ENCODE results near the gene GPR35. TPM values are rescaled to one million over a fixed set of nuclear protein-coding genes. Genes with fewer than 3 reads are reported as not detected.
"Not testable (repeated sequence)": the region's sequence is repeated elsewhere in the genome, so short reads cannot be mapped to it uniquely, and the experiment has no call there.

The GPR35 gene
- total RNA-seq, 1 donor from 2014 or later, result 0.53 TPM

- DNase-seq (ENCODE audit: low spot score) (no peak), ATAC-seq (no peak)
Measured at GRCh38 chr2:240650254-240650965, 25.1 kb downstream of the GPR35 start.

DNA sequence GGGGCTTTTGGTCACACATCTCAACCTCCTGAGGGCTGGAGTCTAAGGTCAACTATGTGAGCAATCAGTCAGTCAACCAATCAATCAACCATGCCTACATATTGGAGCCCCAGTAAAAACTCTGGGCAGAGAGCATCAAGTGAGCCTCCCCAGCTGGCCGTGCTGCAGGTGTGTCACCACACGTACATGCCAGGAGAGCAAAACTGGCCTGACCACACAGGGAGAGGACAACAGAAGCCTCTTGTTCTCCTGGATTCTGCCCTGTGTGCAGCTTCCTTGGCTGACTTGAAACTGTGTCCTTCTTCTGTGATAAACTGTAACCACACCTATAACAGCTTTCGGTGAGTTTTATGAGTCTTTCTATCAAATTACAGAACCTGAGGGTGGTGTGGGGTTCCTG, 25.9 kb downstream of the GPR35 start:
- ATAC-seq, result no peak

DNA sequence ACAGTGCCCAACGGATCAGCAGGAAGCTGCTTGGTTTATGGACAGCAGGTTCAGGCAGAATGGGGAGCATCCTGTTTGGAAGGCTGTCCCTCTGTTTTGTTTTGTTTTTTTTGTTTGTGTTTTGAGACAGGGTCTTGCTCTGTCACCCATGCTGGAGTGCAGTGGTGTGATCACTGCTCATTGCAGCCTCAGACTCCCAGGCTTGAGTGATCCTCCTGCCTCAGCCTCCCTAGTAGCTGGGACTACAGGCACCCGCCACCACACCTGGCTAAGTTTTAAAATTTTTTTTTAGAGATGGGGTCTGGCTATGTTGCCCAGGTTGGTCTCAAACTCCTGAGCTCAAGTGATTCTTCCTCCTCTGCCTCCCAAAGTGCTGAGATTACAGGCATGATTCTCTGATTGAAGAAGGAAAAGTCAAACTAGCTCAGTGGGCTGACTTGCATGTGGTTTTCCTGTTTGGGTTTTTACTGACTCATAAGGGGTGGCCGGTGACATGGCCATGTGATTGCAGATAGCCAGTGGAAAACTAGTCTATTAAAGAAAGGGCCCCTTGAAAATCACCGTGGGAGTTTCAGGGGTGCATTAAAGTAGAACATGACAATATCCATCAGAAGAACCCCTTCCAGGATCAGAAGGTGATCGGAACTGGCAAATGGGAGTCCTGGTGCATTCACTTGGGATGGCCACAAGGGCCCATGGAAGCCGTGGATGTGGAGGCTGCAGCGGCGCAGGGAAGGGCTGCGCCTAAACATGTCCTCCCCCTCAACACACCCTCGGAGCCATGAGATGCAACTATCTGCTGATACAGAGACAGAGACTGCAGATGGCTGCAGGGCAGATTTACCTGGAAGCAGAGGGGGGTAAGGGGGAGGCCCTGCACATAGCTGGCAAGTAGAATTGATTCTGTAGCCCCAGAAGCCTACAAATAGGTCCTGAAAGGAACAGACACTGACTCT, 30.9 kb downstream of the GPR35 start:
- no peak for ATAC-seq
- DNase-seq (ENCODE audit: low spot score), result no peak

More for the DNA sequence above, 25.9 kb downstream of the GPR35 start:
- no peak for DNase-seq (ENCODE audit: low spot score)

DNA sequence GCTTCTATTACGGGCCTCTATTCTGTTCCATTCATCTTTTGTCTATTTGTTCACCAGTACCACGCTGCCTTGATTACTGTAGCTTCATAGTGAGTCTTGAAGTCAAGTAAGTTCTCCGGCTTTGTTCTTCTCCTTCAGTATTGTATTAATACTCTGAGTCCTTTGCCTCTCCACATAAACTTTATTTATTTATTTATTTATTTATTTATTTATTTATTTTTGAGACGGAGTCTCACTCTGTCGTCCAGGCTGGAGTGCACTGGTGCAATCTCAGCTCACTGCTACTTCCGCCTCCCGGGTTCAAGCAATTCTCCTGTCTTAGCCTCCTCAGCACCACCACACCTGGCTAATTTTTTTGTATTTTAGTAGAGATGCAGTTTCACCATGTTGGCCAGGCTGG, 34.6 kb downstream of the GPR35 start:
- not testable (repeated sequence) for DNase-seq (ENCODE audit: low spot score)

GRCh38 chr2:240662681-240663080, 37.4 kb downstream of the GPR35 start:
- DNase-seq (ENCODE audit: low spot score), result no peak
- ATAC-seq, result no peak

More for the DNA sequence above, 34.6 kb downstream of the GPR35 start:
- ATAC-seq, result not testable (repeated sequence)

DNA sequence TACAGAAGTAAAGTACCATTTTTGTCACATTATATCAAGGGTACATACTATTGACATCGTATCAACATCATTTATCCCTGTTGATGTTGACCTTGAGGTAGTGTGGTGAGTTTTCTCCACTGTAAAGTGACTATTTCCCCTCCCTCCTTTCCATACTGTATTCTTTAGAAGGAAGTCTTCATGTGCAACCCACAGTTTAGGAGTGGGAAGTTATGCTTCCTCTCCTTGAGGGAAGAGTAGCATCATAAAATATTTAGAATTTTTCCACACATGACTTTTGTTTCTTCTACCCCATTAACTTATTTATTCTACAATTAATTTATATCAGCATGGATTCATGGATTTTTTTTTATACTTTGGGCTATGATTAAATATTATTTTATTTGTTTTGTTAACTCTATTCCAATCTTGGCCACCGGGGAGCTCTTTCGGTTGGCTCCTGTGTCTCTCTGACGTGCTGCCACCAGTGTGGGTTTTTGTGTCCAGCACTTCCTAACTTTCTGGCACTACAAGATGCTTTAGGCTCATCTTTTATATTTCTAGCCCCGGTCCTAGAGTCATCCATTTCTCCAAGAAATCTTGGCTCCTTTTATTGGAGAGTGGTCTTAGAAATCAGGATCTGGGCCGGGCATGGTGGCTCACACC, 38.4 kb downstream of the GPR35 start:
- no peak for DNase-seq (ENCODE audit: low spot score)
- ATAC-seq, result no peak

DNA sequence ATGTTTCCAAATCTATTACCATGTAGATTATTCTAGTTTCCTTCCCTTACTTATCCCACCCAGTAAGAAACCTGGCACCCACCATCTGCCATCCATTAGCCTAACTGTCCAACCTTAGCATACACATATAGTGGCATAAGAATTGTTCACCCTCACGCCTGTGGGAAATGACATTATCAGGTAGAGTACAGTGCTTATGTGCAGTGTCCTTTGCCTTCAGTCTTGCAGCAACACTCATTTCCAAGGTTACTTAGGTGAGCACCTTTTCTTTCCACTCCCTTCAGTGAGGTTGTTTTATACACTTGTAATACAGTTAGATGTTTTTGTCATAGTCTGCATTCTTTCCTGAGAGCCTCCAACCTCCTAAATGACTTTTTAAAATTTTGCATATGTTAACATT, 39.3 kb downstream of the GPR35 start:
- DNase-seq (ENCODE audit: low spot score) (no peak), ATAC-seq (no peak)

- no peak for DNase-seq (ENCODE audit: low spot score)
- no peak for ATAC-seq
Measured at GRCh38 chr2:240670402-240670801, 45.1 kb downstream of the GPR35 start.

GRCh38 chr2:240670950-240671349, 45.7 kb downstream of the GPR35 start:
- ATAC-seq (no peak), DNase-seq (ENCODE audit: low spot score) (no peak)

DNA sequence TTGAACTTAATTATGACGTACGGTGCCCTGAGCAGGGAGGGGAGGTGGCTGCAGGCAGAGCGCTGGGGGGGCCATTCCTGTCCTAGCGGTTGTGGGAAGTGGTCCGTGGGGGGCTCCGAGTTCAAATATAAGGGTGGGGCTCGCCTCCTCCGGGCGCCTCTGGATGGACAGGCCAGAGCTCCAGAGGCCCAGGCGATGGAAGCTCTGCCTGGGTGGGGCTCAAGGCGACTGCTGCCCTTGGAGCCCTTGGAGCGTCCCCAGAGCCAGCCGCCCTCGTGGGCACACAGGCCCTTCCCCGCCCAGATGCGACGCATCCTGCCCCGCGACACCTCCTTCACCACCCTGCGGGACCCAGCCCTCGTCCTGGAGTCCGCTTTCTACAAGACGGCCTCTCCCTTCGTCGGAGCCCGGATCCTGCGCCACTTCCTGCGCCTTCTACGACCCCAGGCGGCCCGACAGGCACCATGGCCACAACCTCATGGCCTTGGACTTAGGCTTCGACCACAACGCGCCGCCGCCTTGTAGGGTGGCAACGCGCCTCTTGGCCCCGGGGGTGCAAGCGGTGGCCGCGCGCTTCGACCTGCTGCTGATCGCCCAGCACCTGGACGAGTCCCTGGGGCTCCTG, 46.9 kb downstream of the GPR35 start:
- ATAC-seq (no peak), DNase-seq (ENCODE audit: low spot score) (no peak)

DNA sequence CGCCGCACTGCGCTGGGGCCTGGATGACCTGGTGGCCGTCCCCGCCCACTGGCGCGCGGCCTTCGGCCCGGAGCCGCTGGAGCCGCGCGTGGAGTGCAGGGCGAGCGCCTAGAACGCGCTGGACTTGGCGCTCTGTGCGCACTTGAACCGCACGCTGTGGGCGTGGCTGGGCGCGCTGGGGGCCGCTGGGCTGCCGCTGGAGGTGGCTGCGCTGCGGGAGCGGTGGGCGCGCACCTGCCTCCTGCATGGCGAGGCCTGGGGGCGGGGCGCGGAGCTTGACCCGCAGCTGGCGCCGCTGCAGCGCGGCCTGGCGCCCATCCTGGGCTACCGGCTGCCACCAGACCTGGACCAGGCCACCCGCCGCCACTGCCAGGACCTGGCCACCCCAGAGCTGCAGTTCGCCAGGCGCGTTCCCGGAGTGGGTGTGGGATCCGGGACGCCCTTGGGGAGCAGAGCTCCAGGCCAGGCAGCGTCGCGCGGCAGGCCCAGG, 47.5 kb downstream of the GPR35 start:
- DNase-seq (ENCODE audit: low spot score) (no peak), ATAC-seq (peak; percentile 69)

GRCh38 chr2:240674461-240675184, 49.3 kb downstream of the GPR35 start:
- not testable (repeated sequence) for ATAC-seq

GRCh38 chr2:240675345-240675744, 50.1 kb downstream of the GPR35 start:
- DNase-seq (ENCODE audit: low spot score), result not testable (repeated sequence)
- peak; percentile 43 for ATAC-seq

More at GRCh38 chr2:240674461-240675184, 49.3 kb downstream of the GPR35 start:
- not testable (repeated sequence) for DNase-seq (ENCODE audit: low spot score)

GRCh38 chr2:240678043-240678442, 52.8 kb downstream of the GPR35 start:
- DNase-seq (ENCODE audit: low spot score), result not testable (repeated sequence)
- ATAC-seq, result peak; percentile 7

- not testable (repeated sequence) for ATAC-seq; DNase-seq (ENCODE audit: low spot score)
Measured at GRCh38 chr2:240678909-240679308, 53.6 kb downstream of the GPR35 start.

DNA sequence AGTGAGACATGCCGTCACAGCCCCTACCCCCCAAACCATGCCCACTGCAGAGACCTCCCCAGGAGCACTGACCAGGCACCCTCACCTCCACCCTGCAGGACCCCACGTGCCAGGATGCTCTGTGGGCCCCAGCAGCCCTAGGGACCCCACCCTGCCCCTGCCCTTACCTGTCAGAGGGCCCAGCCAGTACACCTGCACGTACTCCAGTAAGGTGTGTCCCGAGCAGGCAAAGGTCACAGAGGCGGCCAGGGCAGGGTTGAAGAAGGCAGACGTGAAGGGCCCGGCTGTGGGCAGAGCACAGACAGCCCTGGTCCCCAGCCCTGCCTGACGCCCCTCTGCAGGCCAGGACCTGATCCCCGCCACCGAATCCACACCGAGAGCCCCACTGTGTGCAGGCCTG, 54.9 kb downstream of the GPR35 start:
- not testable (repeated sequence) for ATAC-seq

More for the DNA sequence above, 54.9 kb downstream of the GPR35 start:
- not testable (repeated sequence) for DNase-seq (ENCODE audit: low spot score)

All from left lobe of liver (tissue), 2 donors.